Frontal cortex (tissue), 4 donors: ENCODE measurements around the gene ZNF792. TPM values are rescaled to one million over a fixed set of nuclear protein-coding genes. Genes with fewer than 3 reads are reported as not detected.
"Not testable (repeated sequence)": the region's sequence is repeated elsewhere in the genome, so short reads cannot be mapped to it uniquely, and the experiment has no call there.

ENCODE experiments used
- DNase-seq, 2 donors: peaks; one replicate each; pipeline ENCODE4 v3.0.0; 2012; ENCODE audit warnings: low spot score in 2 of 2
- FAIRE-seq: peaks from 2 replicates; lab custom pipeline; 2012; peaks lifted over from hg19 to GRCh38; lab: Jason Lieb, UNC
- total RNA-seq: library from RNA; depleted of rRNA; stranded (reverse); fragments of >200 nt; gene quantifications from one replicate; pipeline ENCODE4 v1.2.3, GENCODE V29; 2014
- donor health status: control.
- donor health status: control.
- donor health status: control.

ZNF792 gene
- 13.9 TPM for total RNA-seq

DNA sequence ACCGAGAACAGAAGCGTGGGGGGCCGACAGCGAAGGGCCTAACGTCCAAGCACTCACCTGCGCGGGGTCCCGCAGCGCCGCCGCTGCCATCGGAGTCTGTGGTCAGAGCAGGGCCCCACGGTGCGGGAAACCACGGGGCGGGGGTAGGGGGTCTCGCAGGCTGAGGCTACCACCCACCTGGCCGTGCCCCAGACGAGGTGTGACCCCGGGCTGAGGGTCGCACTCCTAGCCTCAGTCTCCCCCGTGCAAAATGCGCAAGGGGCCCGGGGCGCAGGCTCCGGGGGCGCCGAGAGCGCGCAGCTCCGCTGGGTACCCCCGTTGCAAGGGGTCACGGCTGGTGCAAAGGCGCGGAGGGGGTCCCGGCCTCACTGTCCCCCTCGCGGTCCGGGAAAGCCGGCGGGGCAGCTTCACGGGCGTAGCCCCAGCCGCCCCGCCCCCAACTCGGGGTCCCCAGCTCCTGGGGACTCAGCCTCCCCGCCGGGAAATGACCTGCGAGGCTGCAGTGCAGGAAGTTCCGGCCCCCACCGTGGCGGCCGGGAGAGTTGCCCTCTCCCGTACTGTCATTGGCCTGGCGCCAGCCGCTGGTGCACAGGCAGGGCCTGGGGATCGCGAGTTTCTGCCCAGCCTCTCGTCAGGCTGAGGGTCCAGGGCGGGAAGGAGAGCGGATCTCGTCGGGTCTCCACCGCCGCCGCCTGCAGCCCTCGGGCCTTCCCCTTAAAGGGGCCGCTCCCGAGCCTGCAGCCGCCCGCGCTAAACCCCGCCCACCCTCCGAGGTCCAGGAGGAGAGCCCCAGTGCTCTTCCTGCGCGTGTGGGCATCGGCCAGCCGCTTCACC, at the start of gene ZNF792:
Gene ZNF792 (minus strand): TSS at position 657 of the 834 bp plus-strand sequence. CDS start 567 bp downstream, at position 90.
- FAIRE-seq = no peak
- peak; percentile 62 to 75 for DNase-seq

DNA sequence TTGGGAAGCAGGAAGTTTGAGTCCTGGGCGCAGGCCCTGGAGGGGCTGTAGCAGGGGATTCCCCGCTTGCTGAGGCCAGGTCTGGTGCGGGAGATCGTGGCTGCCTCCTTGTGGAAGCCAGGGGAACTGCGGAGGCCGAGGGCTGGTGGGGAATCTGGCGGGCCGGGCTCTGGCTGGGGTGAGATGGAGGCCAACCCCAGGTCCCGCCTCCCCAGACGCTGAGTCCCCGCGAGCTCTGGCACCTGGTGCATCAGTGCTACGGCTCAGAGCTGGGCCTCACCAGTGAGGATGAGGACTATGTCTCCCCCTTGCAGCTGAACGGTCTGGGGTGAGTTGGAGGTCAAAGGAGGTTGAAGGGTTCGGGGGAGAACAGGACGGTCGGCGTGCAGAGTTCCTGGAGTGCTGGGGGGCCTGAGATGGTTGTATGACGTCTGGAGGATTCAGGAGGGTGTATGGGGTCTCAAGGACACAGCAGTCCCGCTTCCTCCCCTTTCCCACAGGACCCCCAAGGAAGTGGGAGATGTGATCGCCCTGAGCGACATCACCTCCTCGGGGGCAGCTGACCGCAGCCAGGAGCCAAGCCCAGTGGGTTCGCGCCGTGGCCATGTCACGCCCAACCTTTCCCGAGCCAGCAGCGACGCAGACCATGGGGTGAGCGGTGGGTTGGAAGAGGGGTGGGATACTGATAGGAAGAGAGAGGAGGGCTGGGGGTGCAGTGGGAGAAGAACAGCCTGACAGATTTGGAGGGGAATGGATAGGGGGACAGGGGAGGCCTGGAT, 49.2 kb upstream of the ZNF792 start:
- FAIRE-seq = no peak
- DNase-seq = peak; percentile 75 to 85

DNA sequence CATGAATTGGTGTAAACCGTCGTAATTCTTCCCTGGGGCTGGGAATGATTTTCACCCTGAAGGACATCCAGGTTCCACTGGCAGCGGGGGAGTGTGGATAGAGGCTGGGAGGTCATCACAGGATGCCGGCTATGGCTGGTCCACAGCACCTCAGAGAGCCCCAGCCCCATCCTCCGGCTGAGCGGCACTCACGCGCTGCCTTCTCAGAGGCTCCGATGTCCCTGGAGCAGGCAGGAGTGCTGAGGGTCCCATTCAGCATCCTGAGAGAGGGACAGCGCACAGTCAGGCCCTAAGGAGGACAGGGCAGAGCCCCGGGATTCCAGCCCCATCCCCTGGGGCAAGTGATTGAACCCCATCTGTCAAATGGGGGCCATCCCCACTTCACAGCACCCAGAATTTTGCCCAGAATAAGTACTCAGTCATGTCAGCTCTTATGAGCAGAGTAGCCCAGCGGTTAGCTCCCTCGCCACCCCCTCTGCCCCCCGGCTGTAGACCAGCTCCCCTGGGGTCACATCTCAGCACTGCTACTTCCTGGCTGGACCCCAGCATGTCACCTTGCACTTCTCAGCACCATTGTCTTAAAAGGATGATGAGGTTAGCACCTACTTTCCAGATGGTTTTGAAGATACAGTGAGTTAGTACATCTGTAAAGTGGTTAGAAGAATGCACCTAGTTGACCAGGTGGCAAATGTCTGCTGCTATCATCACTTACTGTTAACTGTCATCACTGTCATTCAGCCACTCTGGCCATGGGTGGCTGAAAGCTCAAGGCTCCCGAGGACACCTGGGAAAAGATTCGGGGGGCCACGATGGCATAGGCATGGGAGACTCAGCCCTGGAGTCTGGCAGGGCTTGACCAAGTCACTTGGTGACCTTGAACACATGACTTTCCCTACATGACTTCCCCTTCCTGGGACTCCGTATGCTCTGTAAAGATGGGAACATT, 48.0 kb upstream of the ZNF792 start:
- no peak for DNase-seq
- no peak for FAIRE-seq

DNA sequence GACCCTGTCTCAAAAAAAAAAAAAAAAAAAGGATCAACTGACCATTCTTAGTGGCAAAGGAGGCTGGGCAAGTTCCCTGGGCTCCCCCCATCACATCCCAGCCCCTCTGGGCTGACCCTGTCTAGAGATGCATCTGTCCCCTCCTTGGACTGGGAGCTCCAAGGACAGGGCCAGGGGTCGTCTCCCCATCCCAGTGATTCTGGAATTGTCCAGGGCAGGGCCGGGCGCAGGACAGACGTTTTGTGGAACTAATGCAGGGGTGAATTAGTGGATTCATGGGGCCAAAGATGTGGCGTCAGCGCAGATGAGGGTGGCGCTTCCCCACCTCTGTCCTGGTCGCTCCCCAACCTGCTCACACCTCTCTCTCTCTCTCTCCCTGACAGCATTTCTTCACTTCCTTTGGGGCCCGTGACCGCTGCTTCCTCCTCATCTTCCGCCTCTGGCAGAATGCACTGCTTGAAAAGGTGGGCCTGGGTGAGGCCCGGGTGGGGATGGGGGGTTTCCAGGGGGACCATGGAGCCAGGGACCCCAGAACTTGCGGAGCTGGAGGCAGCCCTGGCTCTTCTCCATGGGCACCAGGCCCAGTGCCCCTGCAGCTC, 47.2 kb upstream of the ZNF792 start:
- no peak for FAIRE-seq
- DNase-seq = no peak

DNA sequence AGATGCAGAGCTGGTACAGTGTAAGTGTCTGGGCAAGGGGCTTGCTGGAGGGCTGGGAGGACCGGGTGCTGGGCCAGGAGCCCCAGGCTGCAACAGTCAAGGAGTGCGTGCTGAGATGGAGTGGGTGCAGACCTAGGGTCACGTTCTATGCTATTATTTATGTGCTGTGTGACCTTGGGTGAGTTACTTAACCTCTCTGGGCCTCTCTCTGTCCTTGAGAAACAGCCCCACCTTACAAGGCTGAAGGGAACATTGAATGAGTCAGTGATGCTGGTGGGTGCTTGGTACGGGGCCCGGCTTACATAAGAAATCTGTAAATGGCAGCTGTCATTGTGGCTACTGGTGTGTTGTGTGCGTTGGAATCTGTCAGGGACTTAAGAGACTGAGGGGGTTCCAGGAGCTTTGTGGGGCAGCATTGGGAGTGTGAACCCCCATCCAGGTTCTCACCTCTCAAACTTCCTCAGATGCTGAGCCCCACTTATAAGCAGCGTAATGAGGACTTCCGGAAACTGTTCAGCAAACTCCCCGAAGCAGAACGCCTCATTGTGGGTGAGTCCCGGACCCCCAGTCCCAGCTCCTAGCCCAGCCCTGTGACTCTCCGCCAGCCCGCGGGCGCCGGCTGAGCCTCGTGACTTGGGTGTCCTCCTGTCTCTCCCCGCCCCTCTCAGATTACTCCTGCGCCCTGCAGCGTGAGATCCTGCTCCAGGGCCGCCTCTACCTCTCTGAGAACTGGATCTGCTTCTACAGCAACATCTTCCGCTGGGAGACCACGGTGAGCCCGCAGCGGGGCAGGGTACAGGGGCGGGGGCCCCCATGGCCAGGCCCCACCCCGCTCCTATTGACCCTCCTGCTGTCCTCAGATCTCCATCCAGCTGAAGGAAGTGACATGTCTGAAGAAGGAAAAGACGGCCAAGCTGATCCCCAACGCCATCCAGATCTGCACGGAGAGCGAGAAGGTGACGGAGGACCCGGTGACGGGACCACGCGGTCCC, 45.7 kb upstream of the ZNF792 start:
- no peak for FAIRE-seq

DNA sequence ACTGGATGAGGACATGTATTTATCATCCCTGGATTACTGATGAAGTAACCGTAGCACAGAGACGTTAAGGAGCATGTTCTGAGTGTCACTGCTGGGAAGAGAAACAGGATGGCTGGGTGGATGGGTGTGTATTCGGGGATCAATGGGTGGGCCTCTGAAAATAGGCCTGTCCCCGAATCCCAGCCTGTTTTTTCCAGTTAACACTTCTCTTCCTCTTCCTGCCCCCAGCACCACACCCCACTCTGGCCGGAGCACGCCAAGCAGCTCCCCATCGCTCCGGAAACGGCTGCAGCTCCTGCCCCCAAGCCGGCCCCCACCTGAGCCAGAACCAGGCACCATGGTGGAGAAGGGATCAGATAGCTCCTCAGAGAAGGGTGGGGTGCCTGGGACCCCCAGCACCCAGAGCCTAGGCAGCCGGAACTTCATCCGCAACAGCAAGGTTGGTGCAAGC, 44.9 kb upstream of the ZNF792 start:
- no peak for FAIRE-seq
- DNase-seq = no peak

More for the DNA sequence above, 45.7 kb upstream of the ZNF792 start:
- no peak for DNase-seq

DNA sequence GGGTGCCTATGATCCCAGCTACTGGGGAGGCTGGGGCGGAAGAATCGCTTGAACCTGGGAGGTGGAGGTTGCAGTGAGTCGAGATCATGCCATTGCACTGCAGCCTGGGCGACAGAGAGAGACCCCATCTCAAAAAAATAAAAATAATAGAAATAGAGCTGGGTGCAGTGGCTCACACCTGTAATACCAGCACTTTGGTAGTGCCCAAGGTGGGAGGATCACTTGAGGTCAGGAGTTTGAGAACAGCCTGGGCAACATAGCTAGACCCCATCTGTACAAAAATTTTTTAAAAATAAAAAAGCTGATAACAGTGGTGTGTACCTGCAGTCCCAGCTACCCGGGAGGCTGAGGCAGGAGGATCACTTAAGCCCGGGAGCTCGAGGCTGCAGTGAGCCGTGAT, 43.4 kb upstream of the ZNF792 start:
- not testable (repeated sequence) for FAIRE-seq, DNase-seq

DNA sequence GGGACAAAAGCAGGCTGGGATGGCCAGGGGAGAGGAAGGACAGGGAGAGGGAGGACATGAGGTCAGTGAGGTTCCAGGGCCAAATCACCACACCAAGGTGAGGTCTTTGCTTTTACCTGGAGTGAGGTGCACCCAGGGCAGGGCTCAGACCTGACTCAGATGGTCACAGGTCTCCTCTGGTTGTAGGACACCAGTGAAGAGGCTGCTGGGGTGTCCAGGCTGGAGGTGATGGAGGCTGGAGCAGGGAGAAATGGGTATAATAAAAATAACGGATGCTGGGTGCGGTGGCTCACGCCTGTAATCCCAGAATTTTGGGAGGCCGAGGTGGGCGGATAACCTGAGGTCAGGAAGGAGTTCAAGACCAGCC, 43.0 kb upstream of the ZNF792 start:
- FAIRE-seq (no peak), DNase-seq (no peak)

DNA sequence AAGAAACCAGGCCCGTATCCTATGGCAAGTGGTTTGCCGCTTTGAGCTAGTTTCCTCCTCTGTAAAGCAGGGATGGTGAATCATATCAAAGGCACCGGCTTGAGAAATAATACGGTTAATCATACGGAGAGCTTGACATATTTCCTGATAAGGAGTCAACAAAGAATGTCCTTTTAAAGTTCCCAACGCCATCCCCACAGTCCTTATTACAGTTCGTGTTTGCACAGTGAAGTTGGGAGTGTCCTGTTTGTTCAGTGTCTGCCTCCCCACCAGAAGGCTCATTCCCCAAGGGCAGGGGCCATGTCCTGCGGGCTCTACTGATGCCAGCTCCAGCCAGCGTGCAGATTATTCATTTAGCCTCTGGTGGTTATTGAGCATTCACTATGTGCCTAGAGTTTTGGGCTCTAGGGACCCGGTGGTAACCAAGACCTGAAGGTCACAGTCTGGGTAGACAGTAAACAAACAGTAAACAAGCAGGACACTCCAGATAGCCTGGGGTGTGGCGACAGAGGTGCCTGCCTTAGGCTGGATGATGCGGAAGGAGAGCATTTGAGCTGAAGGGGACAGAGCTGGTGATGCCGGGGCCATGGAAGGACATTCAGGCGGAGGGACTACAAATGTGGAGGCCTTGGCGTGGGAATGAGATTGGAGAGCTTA, 42.4 kb upstream of the ZNF792 start:
- no peak for FAIRE-seq

DNA sequence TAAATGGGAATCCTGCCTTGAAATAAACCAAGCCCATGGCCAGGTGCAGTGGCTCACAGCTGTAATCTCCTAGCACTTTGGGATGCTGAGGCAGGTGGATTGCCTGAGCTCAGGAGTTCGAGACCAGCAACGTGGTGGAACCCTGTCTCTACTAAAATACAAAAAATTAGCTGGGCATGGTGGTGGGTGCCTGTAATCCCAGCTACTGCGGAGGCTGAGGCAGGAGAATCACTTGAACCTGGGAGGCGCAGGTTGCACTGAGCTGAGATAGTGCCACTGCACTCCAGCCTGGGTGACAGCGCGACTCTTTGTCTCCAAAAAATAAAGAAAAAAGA, 41.9 kb upstream of the ZNF792 start:
- not testable (repeated sequence) for FAIRE-seq, DNase-seq

More for the DNA sequence above, 42.4 kb upstream of the ZNF792 start:
- DNase-seq = no peak

DNA sequence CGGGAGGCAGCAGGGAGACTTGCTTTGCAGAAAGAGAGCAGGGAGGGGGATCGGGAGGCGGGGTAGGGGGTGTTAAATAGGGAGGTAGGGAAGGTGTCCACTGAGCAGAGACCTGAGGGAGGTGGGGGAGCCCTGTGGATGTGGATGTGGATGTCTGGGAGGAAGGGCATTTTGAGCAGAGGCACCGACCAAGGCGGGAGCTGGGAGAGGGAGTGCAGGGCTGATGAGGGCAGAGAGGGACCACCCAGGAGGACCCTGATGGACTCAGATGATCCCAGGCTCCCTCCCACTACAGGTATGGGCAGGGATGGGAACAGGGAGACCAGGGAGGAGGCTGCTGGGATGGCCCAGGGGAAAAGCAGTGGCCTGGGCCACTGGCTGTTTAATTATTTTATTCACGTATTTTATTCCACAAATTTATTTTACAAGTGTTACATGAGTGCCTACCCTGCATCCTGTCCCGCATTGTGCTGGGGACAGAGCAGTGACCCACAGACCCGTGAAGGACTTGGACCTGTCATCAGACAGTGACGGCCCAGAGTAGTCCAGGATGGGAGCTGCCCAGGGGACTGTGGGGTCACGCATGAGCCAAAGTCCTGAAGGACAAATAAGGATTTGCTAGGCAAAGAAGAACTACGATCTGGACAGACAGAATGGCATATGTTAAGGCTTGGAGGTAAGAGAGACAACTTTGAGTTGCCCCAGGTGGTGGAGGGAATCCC, 41.4 kb upstream of the ZNF792 start:
- DNase-seq (no peak), FAIRE-seq (no peak)

DNA sequence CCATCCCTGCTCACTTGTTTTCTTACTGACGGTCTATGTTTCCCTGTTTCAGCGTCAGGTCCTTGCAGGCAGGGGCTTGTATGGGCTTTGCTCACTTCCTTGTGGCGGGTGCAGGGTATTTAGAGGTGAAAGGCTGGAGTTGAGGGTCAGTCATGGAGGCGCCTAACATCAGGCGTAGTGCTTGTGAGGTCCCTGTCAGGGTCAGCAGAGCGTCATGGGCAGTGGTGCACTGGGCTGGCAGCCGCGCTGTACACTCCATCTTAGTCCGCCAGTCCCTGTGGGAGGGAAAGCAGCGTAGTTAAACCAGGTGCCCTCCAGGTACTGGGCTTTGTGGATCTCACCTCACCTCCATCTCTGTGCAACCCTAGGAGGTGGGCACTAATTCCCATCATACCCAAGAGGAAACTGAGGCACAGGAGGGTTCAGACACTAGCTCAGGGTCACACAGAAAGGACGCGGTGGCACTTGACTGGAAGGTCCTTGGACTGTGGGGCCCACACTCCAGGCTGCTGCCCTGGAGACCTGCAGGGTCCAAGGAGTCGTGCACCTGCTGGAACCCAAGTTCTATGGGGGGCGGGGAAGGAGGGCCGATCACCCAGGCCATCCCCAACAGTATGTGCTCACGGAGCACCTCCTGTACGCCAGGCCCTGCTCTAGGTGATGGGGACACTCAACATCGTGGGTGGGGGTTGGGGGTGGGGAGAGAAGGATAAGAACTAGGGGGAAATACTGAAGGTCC, 40.7 kb upstream of the ZNF792 start:
- FAIRE-seq = no peak
- no peak for DNase-seq

DNA sequence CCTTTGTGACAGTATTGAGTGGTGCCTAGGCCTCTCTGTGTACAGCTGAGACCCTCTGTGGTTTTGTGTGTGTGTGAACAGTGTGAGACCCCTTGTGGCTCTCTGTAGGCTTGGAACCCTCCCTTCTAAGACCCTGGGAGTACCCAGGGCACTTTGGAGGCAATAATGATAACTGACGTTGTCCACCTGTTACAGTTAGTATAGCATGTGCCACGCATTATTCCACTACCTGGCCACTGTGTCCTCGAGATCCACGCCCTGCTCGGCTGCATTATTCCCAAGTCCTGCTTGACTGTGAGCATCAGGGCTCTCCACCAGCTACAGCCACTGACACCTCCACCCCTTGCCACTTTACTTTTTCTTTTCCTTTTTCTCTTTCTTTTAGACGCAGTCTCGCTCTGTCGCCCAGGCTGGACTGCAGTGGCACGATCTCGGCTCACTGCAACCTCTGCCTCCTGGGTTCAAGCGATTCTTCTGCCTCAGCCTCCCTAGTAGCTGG, 38.1 kb upstream of the ZNF792 start:
- FAIRE-seq (no peak), DNase-seq (no peak)

DNA sequence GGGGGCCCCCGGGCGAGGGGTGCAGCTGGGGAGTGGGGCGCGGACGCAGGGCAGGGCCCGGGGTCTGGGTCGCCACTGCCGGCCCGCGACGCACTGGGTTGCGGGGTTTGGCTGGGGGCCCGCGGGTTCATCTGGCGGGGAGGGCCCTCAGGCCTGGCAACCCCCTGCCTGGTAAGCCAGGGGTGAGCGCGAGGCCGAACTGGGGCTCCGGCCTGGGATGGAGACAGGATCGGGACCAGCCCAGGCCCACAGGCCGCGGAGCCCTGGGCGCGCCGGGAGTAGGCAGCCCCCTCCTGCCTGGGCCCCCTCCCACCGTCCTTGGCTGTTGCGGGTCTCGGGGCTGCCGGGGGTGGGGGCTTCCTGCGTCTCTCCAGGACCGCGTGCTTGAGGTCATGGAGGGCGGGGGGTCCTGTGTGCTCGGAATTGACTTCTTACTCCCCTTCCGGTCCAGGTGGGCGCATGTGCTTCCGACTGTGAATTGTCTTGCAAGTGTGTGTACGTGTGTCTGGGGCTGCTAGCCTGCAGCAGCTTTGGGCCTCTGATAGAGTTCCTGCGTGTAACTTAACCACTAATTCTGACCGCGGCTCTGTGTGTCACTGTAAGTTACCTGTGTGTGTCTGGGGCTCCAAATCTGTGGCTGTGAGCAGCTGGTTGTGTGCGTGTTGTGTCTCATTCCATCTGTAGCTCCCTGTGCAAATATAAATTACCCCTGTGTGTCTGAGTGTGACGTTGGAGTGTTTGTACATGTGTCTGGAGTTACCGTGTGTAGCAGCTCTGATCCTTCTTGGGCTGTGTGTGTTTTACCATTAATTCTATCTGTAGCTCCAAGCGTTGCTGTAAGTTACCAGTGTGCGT, 36.8 kb upstream of the ZNF792 start:
- no peak for FAIRE-seq
- peak; percentile 52 to 58 for DNase-seq

DNA sequence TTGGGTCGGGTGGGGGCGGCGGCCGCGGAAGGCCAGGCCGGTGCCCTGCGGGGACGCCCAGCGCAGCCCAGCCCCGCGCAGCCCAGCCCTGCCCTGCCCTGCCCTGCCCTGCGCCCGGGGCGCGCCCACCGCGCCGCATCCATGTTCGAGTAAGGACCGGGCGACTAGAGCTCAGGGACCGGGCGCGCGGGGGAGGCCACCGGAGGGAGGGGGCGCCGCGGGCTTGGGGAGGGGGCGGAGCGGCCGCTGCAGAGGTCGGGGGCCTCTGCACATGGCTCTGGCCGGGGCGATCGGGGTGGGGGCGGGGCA, 36.3 kb upstream of the ZNF792 start:
- no peak for FAIRE-seq
- no peak for DNase-seq
